GM15510 (cell line): Measurements from ENCODE around the gene CAV2.

Experiments
- POLR2A ChIP-seq: IDR thresholded peaks from 3 replicates; pipeline ENCODE4 v1.6.1; 2011; ENCODE audit warnings: borderline replicate concordance; ENCODE audit not compliant: insufficient read length; ENCODE audit errors: extremely low read depth

CAV2 gene

GRCh38 chr7:116487907-116488521 lies 11.5 kb upstream of the CAV2 start:
- TF ChIP-seq POLR2A: no peak

DNA sequence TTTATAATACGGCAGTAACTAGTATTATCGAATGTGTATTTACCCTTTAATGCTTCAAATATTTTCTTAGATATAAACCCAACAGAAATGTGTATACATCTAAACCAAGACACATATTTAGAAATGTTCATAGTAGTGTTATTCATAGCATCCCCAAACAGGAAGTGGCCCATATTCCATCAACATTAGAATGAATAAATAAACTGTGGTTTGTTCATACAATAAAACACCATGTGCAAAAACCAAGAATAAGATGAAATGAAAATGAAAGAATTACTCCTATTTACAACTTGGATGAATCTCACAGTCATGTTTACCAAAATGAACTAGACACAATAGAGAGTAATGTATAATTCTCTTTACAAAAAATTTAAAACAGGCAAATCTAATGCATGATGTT lies 9.2 kb upstream of the CAV2 start:
- TF ChIP-seq POLR2A: no peak

DNA sequence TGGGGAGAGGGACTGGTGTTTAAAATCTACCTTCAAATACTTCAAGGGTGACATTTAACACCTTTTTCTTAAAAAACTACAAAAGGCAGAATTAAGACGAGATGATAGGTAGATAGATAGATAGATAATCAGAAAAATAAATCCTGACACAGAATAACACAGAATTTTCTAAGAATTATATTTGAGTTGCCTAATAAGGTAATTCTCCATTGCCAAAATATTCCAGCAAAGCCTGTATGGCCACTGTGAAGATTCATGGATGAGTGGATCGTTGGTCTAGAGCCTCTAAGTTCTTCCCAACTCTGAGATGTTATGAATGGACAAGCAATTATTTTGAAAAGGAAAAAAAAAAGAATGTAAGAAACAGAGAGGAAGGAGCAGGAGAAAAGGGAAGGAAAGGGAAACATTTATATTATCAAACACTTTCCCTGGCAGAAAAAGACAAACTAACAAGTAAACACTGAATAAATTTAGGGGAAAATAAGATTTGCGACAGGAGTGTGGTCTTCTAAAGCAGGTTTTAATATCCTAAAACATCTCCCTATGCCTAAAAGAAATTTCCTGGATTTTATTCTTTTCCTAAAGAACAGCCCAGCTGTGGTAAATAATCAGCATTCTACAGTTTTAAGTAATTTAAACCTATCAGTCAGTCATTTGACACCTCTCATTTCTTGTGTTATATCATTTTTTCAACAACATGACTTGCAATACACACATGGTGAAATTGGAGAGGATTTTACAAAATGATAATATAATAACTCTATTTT lies 7.5 kb upstream of the CAV2 start:
- no peak for TF ChIP-seq POLR2A

DNA sequence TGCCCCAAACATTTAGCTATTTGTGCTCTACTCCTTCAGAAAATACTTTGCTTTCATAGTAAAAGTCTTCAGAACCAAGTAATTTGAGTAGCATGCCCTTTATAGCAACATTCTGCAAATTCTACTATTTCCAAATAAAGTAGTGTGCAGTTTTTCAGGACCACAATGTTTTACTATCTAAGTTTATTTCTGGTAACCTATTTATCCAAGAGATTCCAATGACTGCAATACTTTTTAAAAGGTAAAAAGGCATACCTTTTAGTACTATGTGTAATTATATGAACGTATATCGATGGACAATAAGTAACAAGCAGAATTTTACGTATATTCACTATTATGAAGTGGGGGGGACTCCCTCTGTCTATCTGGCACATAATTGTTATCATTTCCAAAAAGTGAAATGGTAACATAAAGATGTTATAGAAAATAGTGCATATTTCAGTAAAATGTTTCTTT lies 6.9 kb upstream of the CAV2 start:
- no peak for TF ChIP-seq POLR2A

DNA sequence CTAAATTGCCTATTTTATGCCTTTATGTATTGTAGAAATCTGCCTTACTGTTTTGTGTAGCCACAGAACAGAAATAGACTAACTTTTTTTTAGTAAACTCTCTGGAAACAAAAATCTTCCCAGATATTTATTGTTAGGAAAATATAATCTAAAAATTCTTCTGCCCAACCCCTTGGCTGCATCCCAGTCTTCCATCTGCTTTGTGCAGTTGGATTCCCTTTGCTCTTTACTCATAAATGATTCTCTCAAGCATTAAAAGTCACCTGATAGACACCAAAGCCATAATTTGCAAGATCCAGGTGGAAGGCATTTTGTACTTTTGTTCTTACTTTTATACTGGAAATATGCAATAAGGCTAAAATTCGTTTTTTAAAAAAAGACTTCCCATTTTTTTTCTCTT lies 6.1 kb upstream of the CAV2 start:
- no peak for TF ChIP-seq POLR2A

DNA sequence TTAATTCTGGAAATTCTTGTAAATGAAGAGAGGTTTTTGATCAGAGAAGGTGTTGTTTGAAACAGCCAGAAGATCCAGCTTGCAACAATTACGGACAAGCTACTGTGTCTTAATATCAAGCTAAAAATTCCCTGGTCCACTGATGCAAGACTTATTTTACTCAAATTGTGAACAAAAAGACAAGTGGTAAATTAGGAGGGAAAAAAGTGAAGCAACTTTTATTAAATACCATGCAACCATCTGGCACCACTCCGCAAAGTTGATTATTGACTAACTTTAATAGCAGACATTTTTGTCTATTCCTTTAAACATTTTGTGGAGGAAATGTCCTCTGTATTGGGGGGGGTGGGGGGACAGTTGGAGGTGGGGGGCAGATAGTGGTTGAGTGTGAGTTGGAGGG lies 5.1 kb upstream of the CAV2 start:
- TF ChIP-seq POLR2A: no peak

DNA sequence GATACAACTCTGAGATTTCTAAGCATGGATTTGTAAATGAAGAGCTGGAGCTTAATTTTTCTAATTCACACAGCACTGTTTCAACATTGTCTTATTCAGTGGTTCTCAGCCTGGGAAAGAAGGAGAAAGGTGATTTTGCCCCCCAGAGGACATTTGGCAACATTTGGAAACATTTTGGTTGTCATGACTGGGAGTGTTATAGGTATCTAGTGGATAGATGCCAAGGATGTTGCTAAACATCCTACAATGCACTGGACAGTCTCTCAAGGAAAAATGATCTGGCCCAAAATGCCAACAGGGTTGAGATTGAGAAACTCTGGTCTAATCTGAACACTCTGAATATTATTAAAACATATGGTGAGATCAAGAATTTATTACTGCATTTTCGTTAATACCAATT lies 3.8 kb upstream of the CAV2 start:
- no peak for TF ChIP-seq POLR2A

DNA sequence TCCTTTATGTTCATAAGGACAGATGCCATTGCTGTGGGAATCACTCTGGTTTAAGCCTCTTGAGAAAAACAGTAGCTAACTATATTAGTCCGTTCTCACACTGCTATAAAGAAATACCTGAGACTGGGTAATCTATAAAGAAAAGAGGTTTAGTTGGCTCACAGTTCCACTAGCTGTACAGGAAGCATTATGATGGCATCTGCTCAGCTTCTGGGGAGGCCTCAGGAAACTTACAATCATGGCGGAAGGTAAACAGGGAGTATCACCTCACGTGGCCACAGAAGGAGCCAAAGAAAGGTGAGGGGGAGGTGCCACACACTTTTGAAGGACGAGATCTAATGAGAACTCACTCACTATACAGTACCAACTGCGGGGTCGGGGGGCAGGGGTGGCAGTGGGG lies 2.9 kb upstream of the CAV2 start:
- no peak for TF ChIP-seq POLR2A

DNA sequence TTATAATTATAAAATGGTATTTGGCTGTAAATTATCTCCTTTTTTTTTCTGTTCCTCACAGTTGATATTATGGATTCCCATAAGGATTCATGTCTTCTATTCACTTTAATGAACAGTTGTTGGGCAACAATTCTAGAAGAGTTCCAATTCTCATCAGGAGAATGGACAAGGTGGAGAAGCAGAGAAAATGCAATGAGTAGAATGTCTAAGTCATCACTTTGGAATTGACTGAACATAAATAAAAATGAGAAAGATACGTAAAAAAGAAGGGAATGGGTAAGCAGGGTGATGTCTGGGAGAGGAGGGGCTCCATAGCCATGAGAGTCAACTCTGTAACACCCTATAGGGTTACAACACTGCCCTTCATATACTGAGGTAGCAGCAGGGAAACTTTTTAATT lies 1.8 kb upstream of the CAV2 start:
- no peak for TF ChIP-seq POLR2A

DNA sequence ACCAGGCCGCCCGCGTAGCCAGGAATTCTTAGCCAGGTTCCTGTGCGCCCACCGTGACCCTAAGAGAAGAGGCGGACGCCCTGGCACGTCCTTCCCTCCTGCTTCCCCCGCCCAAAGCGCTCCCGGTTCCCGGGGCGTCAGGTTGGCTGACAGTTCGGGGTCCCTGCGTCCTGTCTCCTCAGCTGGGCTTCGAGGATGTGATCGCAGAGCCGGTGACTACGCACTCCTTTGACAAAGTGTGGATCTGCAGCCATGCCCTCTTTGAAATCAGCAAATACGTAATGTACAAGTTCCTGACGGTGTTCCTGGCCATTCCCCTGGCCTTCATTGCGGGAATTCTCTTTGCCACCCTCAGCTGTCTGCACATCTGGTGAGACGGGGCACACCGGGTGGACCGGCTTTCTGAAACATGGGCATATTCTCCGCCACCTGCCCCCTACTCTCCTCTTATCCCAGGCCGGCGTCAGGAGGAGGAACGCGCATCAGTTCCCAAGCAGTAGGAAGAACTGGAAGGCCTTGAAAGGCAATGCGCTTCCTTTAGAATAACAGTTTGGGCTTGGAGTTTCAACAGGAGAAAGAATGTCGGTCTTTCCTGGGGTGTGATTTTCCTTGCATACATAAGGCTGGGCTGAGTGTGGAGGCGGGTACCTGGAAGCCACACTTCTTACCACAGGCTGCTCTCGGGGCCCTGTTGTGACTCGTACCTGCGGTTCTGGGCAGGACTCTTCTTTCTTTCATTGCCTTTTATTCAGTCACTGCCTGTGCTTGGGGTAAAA lies 728 bp downstream of the CAV2 start:
- TF ChIP-seq POLR2A: no peak

- TF ChIP-seq POLR2A: no peak
These were observed 2.1 kb downstream of the CAV2 start for GRCh38 chr7:116501425-116502167.

DNA sequence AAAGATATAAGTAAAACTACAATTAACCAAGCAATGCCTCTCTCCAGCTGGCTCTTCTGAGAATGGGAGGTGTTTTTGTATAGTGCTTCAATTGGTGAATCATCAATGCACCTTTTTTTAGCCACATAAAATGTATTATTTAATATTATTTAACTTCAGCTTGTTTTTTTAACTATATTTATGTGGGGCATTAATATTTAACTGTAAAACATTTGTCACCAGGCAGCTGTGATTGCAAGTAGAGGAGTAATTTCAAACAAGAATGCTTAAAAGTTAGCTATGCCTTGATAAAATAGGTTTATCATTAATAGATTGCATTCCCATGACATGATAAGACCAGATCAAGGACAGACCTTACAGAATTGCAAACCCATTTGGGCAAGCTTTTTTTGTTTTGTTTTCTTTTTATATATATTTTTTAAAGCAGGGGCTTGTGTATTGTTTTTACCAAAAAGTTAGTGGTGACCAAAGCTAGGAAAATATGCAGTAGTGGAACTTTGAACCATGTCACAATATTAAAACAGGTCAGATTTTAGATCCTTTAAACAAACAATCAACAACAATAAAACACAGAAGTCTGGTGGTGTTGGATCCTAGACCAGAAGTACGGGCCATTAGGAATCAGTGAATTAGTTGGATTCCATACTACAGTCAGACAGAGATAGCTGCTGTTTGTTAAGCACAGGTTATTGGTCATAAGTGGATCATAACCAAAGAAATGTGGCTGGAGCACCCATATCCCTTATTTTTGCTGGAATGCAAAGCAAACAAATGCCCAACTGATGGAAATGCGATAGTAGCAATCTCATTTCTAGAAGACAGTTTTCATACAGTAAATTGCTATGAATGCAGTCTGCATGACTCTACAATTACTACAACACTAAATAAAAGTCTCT lies 2.9 kb downstream of the CAV2 start:
- no peak for TF ChIP-seq POLR2A

GRCh38 chr7:116503835-116504234 lies 4.3 kb downstream of the CAV2 start:
- no peak for TF ChIP-seq POLR2A

- no peak for TF ChIP-seq POLR2A
These were observed 5.7 kb downstream of the CAV2 start for GRCh38 chr7:116505278-116505677.
